GM12874 (cell line): ENCODE results near the gene CDH16.

ENCODE experiments used
- CTCF ChIP-seq: IDR thresholded peaks from 2 replicates; pipeline ENCODE4 v1.5.1; 2011; ENCODE audit warnings: low read depth, mild to moderate bottlenecking, control low read depth, low read length, moderate library complexity; ENCODE audit not compliant: insufficient read depth

The CDH16 gene

DNA sequence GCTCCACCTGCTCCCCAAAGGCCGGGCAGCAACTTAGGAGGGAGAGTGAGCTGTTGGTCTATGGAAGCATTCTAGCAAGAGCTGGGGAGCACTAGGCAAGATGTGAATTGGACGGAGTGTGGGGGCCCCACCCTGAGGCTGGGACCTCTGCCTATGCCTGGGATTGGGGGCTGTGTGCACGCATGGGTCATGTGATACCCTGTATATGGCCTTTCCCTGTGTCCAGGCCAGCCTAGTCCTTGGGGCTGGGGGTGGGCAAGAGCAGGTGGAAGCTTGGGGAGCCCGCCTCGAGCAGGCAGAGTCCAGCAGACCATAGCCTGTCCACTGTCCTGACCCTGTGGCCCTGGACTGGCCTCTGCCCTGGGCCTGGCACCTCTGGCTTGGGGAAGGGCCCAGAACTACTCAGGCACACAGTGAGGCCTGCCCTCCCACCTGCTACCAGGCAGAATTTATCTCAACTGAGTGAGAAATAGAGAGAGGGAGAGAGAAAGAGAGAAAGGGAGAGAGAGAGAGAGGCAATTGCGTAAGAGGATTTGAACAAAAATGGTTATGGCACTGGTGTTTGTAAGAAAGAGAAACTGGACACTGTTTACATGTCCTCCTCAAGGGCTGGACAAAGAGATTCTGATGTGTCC is 19.3 kb downstream of the CDH16 start:
- TF ChIP-seq CTCF, result no peak

DNA sequence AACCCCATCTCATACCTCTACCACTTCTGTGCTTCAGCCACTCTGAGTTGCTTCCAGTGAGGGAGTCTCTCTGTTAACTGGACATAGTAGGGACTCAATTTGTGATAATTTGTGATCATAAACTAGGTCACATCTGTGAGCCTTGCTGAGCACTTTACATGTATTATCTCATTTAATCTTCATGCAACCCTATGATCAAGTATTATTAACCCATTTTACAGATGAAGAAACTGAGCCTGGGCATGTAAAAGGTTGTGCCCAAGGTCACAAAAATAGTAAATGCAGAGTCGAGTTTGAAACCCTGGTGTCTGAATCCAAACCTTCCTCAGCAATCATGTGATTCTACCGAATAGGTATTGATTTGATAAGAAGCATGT is 19.8 kb downstream of the CDH16 start:
- TF ChIP-seq CTCF, result no peak

DNA sequence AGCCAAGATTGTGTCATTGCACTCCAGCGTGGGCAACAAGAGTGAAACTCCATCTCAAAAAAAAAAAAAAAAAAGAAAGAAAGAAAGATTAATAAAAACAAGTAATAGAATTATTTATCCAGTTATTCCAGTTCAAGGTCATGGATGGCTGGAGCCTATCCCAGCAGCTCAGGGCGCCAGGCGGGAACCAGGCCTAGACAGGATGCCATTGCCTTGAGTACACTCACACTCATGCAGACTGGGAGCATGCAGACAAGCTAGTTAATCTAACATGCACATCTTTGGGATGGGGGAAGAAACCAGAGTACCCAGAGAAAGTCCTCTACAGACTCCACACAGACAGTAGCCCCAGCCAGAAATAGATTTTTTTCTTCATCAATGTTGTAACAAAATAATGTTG is 20.5 kb downstream of the CDH16 start:
- TF ChIP-seq CTCF, result no peak

DNA sequence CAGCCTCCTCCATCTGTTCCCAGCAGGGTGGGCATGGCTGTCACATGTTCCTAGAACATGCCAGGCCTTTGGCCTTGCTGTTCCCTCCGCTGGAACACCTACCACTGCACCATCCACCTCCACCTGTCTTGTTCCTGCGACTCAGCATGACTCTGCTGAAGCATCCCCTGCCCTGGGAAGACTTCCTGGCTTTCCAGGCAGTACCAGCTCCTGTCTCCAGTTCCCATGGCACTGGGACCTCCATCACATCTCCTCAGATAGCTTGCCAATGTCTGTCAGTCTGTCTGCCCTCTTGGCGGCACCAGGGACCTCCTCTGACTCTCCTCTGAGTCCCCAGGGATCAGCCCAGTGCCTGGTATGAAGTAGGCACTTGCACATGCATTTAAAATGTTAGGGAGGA is 22.7 kb downstream of the CDH16 start:
- TF ChIP-seq CTCF, result no peak

DNA sequence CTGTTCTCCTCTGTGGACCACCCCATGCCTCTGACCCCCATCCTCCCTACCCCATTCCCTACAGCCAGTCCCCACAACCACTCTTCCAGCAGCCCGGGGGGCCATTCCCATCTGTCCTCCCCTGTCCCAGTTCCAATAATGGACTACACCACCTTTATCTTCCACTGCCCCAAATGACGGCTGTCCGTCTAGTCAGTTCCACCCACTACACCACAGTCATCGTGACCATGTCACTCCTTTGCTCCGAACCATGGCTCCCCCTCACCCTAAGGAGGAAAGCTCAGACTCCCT is 23.1 kb downstream of the CDH16 start:
- no peak for TF ChIP-seq CTCF

DNA sequence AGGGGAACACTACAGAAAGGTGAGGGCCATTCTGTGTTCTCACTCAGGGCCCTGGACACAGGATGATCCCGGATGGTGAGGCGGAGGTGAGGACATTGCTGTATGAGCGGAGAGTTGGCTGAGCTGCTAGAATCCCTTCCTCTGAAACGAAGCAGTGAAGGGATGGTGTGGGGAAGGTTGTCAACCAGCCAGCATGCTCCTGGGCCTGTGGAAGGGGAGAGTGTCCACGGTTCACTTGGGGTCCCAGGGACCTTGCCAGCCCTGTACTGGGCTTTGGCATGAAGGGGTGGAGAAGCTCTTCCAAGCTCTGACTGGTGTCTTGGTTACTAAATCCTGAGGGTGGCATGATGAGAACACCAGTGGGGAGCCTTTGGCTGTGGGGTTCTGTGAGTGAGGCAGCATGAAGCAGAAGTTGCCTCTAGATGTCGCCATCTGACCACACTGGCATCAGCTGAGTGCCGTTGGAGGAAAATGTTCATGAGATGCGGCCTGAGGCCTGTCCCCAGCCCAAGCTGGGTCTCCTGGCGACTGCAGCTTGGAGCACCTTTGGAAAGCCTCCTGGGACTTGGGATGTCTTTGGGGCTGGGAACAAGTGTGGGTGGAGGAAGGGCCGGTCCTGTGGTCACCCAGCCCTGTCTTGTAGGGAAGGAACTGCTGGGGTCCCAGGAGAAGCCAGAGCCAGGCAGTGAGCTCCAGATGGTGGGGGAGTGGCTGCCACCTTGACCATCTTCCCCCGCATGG is 23.6 kb downstream of the CDH16 start:
- peak; percentile 87 for TF ChIP-seq CTCF

GRCh38 chr16:66894055-66894454 is 24.6 kb downstream of the CDH16 start:
- no peak for TF ChIP-seq CTCF

GRCh38 chr16:66891797-66892196 is 26.9 kb downstream of the CDH16 start:
- no peak for TF ChIP-seq CTCF
